Prostate gland (tissue), 2 donors: ENCODE results near the gene FAM43B.

Experiments used
- CTCF ChIP-seq, 4 experiments: fragments of 200-600 bp in 2 of 4; fragments of 450-650 bp in 2 of 4; sonication (generic) in 2 of 4; IDR thresholded peaks; 1 replicate in 3 of 4; 2 replicates in 1 of 4; pipeline ENCODE4 v1.5.1; 2016 to 2019; ENCODE audit warnings: antibody characterized with exemption in 4 of 4, mild to moderate bottlenecking in 2 of 4, moderate library complexity in 2 of 4
- POLR2AphosphoS5 ChIP-seq: sonication (generic); formaldehyde crosslinking; IDR thresholded peaks from one replicate; pipeline ENCODE4 v1.6.1; 2017; ENCODE audit warnings: antibody characterized with exemption

- no peak for TF ChIP-seq CTCF (IDR thresholded peaks at IDR 0.05)
- no peak for TF ChIP-seq POLR2AphosphoS5
Measured at GRCh38 chr1:20578062-20578461, 25.7 kb downstream of the FAM43B start.
